Bladder microvascular endothelial cell (primary cell): ENCODE results near the gene SLC25A27. TPM values are rescaled to one million over a fixed set of nuclear protein-coding genes. Genes with fewer than 3 reads are reported as not detected.

Experiments
- total RNA-seq: library from RNA; depleted of rRNA; stranded (reverse); fragments of >200 nt; gene quantifications from 2 replicates; pipeline ENCODE4 v1.2.3, GENCODE V29; 2014

SLC25A27 gene
- 2.1 and 3.3 TPM in 2 replicates for total RNA-seq

GRCh38 chr6:46652603-46653438 lies at the start of gene SLC25A27, which contains the start of gene CYP39A1:
TSS of gene SLC25A27 (plus strand) at chr6:46652975. CDS start at chr6:46653193, 218 bp downstream.
TSS of gene CYP39A1 (minus strand) at chr6:46652818. CDS start at chr6:46652582, 236 bp downstream.

GRCh38 chr6:46687619-46688097 lies 34.9 kb downstream of the SLC25A27 start, which contains the start of gene TDRD6:
TSS of gene TDRD6 (plus strand) at chr6:46687885. CDS start at chr6:46688129, 244 bp downstream.

Other genes starting within 250 kb of the SLC25A27 start
- 0.63 and 3.2 TPM in 2 replicates for gene RCAN2, start 161.5 kb upstream of the SLC25A27 start, total RNA-seq
- 0.88 and 0.97 TPM in 2 replicates for gene CYP39A1, start 157 bp upstream of the SLC25A27 start, total RNA-seq
- gene TDRD6, start 34.9 kb downstream of the SLC25A27 start, total RNA-seq, result under 0.01 and 0.06 TPM in 2 replicates
- gene PLA2G7, start 82.4 kb downstream of the SLC25A27 start, total RNA-seq, result 0.16 TPM in 1 of 2 replicates, not detected in the other
- gene ANKRD66, start 94.0 kb downstream of the SLC25A27 start, total RNA-seq, result not detected in 2 replicates
- gene MEP1A, start 140.4 kb downstream of the SLC25A27 start, total RNA-seq, result not detected in 2 replicates